Stimulated activated CD8-positive, alpha-beta memory T cell treated with anti-CD3 and anti-CD28 coated beads, Interleukin-15, amount 100 ng/mL, for 4 hours (primary cell): ENCODE data around the gene MICAL3.
A peak's percentile ranks its signal among the peaks of the same experiment; 100 is the strongest.
"Not testable (repeated sequence)": the region's sequence is repeated elsewhere in the genome, so short reads cannot be mapped to it uniquely, and the experiment has no call there.

Experiments used
- DNase-seq, 2 donors: peaks; one replicate each; pipeline ENCODE4 v3.0.0-alpha.2; 2020; ENCODE audit warnings: low read depth in 2 of 2

MICAL3 gene

DNA sequence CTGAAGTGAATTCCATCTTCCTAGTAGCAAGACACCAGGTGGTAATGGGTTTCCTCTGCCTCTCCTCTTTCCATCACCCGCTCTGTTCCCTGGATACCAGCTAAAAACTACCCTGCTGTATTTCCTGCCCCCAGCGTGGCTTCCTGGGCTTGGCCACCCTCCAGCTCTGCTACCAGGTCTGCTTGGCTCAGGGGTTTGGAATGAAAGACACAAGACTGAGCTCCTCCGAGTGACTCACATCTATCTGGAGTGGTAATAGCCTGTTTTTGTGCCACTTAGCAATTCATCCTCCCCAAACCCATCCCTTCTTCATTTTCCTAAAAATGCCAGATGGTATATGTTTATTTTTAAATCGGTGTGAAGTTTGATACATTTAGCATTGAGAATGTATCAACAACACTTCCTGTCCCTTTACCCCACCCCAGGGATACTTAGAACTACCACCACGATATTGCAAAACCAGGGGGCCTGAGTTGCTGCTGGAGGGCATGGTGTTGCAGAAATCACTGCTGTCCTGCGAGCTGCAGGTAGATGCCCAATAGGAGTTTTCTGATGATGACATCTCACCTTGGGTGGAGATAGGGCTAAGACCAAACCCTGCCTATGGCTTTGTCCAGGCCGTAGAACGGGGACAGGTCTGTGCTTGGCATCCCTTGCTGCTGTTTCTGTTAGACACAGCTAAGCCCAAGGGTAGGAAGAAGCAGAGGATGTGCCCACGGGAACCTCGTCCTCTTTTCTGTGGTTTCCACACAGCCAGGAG lies 7.5 kb upstream of the MICAL3 start:
- no peak for DNase-seq

DNA sequence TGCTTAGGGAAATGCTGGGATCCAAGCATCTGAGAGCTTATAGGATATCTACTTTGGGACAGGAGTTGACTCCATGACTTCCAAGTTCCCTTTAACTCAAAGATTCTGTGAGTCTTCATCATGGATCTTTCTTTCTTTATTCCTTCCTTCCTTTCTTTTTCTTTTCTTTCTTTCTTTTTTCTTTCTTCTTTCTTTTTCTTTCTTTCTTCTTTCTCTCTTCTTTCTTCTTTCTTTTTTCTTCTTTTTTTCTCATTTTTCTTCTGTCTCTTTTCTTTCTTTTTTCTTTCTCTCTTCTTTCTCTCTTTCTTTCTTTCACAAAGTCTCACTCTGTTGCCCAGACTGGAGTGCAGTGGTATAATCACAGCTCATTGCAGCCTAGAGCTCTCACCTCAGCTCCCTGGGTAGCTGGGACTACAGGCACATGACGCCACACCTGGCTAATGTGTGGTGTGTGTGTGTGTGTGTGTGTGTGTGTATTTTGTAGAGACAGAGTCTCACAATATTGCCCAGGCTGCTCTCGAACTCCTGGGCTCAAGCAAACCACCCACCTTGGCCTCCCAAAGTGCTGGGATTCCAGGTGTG lies 5.4 kb upstream of the MICAL3 start:
- no peak for DNase-seq

DNA sequence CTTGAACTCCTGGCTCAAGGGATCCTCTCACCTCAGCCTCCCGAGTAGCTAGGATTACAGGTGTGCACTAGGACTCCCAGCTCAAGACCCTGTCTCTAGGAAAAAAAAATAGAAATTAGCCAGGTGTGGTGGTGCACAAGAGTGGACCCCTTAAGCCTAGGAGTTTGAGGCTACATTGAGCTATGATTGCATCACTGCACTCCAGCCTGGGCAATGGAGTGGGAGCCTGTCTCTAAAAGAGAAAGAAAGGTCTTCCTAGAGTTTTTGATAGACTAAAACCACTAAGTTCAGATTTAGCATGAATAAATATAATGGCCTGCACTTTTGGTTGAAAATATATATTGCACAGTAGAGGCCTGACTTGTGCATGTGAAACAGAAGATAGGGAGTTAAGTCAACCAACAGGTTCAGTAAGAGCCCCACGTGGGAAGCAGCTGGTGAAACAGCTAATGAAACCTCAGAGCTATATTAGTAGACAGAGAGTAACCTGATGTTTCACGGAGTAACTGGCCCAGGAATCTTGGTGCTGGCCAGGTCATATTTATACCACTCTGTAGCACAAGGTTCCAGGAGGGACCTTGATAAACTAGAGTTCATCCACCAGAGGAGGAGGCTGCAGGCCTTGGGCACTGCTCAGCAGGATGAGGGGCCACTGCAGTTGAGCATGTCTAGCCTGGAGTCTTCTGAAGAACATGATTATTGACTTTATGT lies 4.6 kb upstream of the MICAL3 start:
- DNase-seq: no peak

DNA sequence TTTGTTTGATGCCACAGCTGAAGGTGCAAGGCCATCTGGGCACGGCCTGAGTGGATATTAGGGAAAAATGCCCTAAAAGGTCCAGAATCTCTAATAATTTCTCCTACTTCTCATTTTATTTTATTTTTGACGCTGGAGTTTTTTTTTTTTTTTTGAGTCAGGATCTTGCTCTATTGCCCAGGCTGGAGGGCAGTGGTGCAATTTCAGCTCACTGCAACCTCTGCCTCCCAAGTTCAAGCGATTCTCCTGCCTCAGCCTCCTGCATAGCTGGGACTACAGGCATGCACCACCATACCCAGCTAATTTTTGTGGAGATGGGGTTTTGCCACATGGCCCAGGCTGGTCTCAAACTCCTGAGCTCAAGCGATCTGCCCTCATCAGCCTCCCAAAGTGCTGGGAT lies 1.5 kb upstream of the MICAL3 start:
- DNase-seq: not testable (repeated sequence)

DNA sequence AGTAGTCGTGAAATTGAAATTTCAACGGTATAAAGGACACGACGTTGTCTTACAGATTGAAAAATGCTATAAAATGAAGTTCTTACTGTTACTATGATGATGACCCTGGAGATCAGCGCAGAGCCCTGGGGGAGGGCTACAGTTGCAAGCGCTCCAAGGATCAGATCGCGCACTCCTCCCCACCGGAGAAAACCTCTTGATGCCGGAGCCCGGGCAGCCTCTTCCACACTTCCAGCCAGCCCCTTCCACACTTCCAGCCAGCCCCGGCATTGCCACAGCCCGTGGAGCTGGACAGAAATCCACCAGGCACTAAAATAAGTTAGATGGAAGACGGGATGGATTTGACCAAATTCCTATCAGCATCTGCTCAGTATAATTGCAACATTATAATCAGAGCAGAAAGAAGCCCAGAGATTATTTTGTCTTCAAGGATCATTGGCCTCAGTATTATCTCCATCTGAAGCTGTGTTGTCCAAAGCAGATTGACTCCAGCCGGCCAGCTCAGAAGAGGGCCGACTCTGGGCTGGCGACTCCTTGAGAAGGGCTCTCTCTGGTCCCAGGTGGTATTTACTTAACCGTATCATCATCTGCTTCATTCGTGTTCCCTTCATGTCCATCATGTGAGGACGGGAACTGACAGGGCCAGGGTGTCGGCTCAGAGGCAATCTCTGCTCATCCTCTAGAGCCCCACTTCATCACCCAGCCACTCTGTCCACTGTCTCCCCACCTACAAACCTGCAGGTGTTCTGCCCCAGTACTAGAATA lies 777 bp upstream of the MICAL3 start:
- DNase-seq: no peak

DNA sequence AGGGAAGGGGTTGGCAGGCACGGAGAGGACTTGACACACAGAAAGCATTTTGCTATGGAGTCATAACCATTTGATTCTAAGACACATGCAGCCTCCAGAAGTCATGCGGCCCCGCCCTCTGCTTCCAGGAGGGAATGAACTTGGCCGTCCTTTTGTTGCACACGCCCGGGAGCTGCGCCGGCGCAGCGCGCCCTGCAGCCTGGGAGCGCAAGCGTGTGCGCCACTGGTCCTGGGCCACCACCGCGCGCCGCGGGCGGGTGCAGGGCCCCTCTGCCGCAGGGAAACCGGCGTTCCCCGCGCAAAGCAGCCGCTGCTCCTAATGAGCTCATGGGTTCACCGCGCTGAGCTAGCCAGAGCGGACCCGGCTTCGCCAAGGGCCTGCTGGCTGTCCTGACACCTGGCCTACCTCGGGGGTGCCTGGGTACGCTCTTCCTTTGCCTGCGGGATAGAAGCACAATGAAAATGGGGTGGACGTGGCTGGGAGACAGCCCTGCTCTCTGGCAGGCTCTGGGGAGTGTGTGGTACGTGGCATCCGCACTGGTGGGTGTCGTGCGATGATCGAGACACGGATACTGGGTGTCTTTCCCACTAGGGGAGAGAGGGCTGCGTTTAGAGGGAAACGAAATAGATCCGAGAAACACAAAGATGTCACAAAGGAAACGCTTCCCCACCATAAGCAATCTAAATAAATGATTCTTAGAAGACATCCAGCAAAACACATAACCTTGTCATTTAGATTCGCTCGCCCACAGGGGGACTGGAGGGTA lies 669 bp downstream of the MICAL3 start:
- DNase-seq: no peak

DNA sequence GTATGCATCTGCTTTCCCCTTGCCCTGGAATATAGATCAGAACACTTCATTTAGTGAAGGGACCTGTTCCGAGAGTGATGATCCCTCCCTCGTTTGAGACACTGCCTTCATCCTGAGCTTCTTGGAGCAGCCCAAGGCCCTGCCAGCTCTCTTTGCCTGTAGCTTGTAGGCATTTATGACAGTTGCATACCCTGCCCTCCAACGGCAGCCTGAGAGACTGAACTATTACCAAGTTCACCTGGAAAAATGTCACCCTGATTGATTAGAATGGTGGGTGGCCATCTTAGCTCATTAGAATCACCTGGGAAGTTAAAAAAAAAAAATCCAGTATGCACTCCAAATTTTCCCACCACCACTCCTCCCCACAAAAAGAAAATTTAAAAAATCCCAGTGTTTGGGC lies 1.5 kb downstream of the MICAL3 start:
- DNase-seq: no peak

DNA sequence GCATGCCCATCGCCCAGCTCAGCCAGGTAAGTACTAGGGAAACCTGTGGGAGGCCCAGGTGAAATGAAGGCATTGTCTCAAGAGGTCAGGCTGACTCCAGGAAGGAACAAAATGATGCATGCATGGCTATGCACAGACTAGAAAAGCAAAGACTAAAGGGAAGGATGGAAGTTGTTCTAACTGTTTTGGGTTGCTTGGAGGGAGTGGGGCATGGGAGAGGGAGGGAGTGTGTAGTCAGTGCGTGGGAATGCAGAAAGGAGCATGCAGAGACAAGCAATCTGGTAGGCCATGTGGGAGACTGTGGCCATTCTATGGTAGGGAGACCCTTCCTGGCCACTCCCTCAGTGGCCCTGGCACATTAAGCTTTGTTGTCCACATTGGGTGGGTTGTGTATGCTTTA lies 2.9 kb downstream of the MICAL3 start:
- no peak for DNase-seq

DNA sequence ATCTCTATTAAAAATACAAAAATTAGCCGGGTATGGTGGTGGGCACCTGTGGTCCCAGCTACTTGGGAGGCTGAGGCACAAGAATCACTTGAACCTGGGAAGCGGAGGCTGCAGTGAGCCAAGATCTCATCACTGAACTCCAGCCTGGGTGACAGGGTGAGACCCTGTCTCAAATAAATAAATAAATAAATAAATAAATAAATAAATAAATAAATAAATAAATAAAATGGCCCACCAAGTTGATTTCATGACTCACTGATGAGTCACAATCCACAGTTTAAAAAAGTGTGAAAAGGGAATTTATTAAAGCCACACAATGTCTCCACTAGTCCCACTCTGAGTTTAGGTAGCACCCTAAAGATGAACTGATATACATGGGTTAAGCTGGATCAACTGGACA lies 3.6 kb downstream of the MICAL3 start:
- not testable (repeated sequence) for DNase-seq

DNA sequence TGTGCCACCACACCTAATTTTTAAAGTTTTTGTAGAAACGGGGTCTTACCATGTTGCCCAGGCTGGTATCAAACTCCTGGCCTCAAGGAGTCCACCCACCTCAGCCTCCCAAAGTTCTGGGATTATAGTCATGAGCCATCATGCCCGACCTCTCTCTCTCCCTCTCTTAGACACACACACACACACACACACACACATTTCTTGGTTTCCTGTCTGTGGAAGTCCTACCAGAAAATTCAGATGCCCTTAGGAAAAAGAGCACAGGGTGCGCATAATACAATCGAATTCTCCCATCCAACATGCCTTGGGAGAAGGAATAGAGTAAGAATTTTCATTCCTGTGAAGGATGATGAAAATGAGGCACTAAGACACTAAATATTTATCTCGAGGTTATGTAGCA lies 10.4 kb downstream of the MICAL3 start:
- DNase-seq: no peak

DNA sequence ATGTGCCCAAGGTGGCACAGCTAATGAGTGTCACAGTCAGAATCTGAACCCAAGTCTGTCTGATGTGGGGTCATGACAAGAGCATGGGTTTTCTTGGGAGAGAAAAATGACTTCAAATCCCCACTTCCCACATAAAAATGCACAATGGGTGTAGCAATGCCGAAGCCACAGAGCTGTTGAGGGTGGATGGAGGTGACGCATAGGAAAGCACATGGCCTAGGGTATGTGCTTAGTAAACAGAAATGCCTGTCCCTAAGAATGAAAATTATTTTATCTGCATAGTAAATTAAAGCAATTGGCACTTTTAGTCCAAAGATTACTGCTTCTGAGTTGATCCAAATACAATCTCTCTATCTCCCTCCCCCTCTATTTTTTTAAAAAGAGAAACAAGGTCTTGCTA lies 10.9 kb downstream of the MICAL3 start:
- DNase-seq: no peak

DNA sequence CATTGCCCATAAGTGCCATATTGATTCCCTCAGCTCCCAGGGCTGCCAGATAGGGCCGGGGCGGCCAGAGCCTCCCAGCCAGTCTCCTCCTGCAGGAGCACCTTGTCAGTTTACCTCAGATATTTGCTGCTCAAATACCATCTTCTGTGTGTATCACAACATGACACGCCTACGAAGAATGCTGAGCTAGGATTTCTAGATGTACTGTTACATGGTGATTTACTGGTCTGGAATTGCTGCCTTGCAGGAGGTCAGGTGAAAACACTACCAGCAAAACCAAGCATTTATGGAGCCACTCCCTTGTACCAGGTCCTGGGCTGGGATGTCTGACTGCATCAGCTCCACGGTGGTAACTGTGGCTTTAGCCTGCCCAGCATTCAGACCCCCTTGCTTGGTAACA lies 11.8 kb downstream of the MICAL3 start:
- DNase-seq: no peak

DNA sequence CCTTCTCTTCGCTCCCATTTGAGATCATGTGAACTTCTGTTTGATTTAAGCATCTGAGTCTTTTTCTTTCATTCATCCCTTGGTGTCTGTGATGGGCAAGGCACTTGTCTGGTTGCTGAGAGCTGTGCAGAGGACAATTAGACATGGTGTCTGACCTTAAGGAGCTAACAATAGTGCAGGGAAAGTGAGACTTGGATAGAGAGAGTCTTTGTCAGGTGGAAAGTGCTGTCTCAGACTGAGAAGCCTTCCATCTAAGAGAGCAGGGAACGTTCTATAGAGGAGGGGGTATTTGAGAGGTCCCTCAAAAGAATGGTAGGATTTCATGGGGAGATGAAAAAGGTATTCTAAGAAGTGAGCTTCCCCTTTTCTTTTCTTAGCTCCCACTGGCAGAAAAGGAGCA lies 14.1 kb downstream of the MICAL3 start:
- DNase-seq: no peak

DNA sequence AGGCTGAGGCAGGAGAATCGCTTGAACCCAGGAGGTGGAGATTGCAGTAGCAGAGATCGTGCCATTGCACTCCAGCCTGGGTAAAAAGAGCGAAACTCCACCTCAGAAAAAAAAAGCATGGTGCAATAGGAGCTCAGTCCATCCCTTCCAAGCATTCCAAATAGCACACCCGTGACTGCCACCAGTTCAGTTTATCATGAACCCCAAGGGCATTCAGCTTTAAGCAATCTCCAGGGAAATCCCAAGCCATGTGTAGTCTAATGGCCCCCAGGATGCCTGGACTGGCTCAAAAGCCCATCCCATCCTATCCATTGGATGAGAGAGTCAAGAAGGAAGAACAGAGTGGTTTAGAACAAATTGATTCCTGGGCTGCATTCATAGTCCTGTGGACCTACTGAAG lies 16.2 kb downstream of the MICAL3 start:
- no peak for DNase-seq

DNA sequence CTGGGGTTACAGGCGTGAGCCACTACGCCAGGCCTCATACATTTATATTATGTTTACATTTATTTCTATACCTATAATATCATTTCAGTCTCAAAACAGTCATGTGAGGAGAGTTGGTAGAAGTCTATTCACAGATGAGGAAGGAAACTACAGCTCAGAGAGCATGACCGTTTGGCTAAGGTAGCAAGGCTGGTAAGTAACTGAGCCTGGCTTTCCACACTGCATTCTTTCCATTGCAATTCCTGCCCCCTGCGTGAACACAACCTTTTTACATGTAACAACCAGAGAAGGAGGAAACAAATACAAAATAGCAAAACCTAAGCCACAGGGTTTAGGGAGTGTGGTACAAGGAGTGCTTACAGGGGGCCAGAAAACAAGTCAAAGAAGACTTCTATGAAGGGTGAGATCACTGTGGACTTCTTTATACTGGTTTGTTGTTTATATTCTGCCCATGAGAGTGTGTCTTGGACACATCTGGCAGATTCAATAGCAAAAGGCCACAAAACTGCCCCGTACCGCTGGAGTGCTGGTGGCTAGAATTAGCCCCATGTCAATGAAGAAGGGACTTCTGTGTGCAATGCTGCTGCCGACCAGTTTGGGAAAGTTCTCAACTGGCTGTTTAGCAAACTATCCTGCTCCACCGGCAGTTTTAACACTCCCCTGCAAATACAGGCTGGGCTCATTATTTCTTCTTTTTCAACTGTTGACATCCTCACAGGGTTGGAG lies 19.0 kb downstream of the MICAL3 start:
- DNase-seq: no peak

DNA sequence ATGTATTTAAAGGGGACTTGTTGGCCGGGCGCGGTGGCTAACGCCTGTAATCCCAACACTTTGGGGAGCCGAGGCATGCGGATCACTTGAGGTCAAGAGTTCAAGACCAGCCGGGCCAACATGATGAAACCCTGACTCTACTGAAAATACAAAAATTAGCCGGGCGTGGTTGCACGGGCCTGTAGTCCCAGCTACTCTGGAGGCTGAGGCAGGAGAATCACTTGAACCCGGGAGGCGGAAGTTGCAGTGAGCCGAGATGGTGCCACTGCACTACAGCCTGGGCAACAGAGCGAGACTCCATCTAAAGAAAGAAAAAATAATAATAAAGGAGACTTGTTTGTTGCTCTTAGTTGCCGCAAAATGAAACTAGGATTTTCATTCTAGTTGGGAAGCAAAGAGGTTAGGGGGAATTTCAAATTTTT lies 22.5 kb downstream of the MICAL3 start:
- not testable (repeated sequence) for DNase-seq

DNA sequence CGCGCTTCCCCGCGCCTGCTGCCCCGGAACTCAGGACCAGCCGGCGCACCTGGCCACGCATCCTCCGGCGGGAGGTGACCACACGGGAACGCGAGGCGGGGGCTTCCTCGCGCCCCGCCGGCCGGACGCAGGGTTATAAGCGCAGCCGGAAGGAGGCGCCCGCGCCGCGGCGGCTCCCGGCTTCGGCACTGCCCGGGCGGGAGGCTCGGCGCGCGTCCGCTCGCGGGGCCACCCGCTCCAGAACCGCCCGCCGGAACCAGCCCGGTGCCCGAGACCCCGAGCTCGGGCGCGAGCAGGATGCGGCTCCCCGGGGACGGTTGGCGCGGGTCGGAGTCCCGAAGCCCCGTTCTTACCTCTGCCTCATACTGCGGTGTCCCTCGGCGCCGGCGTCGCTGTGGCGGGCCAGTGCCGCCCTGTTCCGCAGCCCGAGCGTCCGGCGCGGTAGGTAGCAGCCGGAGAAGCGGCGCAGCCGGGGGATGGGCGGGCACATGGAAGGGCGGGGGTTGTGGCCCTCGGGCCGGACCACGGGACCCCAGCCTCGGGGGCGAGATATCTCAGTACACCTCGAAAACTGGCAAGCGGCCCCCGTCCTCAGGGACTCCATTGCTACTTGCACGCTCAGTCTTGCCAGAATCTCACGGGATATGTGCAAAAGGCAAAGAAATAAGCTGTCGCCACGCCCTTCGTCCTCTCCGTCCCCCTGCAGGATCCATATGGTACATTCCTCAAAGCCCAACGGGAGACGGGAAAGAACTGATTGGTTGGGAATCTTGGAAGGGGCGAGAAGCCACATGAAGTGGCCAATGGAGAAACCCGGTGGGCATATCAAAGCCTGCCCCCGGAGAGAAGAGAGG lies 23.1 kb downstream of the MICAL3 start:
- peak; percentile 41 to 45 for DNase-seq

DNA sequence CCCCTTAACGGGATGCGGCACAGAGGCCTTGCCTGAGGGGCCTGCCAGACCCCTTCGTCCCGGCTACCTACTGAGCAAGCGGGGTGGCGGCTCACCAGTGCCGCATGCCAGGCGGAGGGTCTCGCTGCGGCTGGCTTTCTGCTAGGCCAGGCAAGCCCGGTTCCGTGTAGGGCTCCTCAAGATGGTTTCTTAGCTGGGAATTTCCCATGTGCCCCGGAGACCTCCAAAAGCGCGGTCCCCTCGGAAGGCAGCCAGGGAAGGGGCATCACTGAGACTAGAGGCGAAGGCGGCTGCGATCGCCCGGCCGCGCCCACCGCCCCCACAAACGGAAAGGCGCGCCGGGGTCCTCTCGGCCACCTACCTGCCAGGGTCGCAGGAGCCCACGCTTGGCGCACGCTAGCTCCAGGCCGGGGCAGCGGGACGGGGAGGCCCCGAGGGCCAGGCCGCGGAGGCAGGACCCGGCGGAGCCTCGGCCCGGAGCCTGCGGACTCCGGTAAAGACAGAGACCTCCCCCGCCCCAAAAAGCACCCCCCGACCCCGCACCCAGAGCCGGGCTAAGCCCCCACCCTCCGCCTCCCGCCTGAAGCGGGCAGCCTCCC lies 23.8 kb downstream of the MICAL3 start:
- no peak for DNase-seq

DNA sequence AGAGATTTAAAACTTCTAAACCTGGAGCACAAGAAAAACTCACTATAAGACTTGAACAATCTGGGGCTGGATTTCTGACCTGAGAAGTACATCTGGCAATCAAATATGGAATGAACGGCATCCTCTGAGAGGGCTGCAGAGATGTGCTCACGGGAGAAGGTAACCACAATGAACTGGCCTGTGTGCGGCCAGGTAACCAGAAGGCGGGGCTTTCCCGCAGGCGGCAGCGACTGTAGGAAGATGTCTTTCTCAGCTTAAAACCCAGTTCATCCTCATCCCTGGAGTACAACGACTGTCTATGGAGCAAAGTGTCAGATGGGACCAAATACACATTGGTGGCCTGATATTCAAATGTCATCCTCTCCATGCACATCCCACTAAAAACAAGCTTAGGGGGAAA lies 24.5 kb downstream of the MICAL3 start:
- no peak for DNase-seq

DNA sequence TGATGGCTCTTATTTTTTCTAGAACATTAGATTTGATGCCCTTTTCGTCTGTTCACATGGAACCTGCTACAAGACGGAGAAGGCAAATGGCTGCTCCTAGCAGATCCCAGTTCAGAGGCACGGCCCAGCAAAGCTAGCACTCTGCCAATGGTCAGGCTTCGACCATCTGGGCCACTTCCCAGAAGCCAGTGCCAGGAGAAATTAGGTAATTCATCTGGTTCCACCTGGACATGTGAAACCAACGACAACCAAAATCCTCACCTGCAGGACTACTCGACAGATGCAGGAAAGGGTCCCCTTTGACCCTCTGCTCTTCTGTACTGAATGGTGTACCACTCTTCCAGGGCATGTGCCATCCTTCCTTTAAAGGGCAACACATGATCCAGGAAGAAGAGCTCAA lies 25.4 kb downstream of the MICAL3 start:
- DNase-seq: no peak
